NB4 (cell line): ENCODE results near the gene GPC3.

ENCODE experiments used
- DNase-seq: peaks from one replicate; pipeline ENCODE4 v3.0.0; 2010; ENCODE audit warnings: low read depth
- H3K4me3 ChIP-seq: one replicate; pipeline ENCODE4 v1.5.1; 2011; ENCODE audit warnings: mild to moderate bottlenecking, low read depth, low read length, moderate library complexity
- MYC ChIP-seq: IDR thresholded peaks from 2 replicates; pipeline ENCODE4 v1.6.1; 2011; ENCODE audit warnings: low read depth, low read length
- POLR2A ChIP-seq: IDR thresholded peaks from 2 replicates; pipeline ENCODE4 v1.6.1; 2011; ENCODE audit warnings: mild to moderate bottlenecking; ENCODE audit not compliant: insufficient read length; ENCODE audit errors: extremely low read depth
- TF ChIP-seq, protein P1 (sequence below): IDR thresholded peaks from one replicate; pipeline ENCODE4 v1.5.1; 2012; ENCODE audit warnings: low read depth, low read length
- TF ChIP-seq, protein P2 (sequence below): IDR thresholded peaks from 2 replicates; pipeline ENCODE4 v1.6.1; 2011; ENCODE audit warnings: low read depth, low read length

Gene GPC3

DNA sequence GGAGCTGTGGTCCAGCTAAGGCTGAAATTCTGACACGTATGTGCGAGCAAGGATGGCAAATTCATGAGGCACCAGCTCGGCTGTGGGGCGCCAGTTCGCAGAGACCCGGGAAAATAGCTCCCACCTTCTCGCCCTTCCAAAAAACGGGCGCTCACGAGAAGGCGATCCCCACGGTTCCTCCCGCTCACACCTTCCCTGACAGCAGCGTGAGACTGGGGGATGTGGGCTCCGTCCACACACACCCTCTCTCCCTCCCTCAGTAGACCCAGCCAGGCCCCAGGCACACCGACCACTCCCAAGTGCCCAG lies 584 bp downstream of the GPC3 start:
- H3K4me3 ChIP-seq = no peak overlapping the region
- TF ChIP-seq POLR2A (no peak), MYC (no peak)
- TF ChIP-seq, protein P1, sequence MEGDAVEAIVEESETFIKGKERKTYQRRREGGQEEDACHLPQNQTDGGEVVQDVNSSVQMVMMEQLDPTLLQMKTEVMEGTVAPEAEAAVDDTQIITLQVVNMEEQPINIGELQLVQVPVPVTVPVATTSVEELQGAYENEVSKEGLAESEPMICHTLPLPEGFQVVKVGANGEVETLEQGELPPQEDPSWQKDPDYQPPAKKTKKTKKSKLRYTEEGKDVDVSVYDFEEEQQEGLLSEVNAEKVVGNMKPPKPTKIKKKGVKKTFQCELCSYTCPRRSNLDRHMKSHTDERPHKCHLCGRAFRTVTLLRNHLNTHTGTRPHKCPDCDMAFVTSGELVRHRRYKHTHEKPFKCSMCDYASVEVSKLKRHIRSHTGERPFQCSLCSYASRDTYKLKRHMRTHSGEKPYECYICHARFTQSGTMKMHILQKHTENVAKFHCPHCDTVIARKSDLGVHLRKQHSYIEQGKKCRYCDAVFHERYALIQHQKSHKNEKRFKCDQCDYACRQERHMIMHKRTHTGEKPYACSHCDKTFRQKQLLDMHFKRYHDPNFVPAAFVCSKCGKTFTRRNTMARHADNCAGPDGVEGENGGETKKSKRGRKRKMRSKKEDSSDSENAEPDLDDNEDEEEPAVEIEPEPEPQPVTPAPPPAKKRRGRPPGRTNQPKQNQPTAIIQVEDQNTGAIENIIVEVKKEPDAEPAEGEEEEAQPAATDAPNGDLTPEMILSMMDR = no peak
- TF ChIP-seq, protein P2, sequence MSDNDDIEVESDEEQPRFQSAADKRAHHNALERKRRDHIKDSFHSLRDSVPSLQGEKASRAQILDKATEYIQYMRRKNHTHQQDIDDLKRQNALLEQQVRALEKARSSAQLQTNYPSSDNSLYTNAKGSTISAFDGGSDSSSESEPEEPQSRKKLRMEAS = no peak
- DNase-seq = no peak

DNA sequence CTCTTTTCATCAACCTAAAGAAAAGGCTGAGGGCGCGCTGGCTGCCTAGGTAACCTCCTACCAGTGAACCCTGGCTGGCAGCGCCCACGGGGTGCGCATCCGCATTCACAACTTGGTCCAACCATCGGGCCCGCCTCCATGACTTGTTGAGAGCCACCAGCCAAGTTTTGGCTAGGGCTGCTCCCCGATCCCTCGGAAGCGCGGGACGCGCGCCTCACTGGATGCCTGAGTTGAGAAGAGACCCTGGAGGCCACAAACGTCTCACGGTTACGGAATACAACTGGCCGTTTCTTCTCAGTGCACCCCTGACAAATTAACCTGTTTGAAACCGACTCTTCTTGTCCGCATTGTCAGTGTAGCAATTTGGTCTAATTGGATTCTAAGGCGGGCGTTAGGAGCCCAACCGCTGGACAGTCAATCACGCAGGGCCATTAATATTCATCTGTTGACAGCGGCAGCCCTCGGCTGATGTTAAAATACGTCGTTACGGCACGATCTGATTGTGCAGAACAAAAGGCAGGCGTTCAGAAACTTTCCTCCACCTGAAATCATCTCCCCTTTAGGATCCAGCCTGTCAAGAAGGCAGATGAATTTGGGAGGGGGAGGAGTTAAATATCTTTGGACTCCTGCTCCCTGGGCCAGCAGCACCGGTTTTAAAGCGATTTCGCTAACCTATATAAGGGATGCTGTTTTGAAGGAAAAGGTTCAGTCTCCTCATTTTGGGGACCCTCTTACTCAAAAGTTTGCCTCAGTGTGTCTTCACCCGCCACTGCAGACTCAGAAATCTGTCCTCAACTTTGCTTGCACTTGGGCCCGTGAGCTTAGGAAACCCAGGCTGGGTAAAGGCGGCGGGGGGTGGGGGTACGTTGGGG lies 1.2 kb downstream of the GPC3 start:
- no peak for DNase-seq
- H3K4me3 ChIP-seq = no peak overlapping the region
- TF ChIP-seq, protein P1 = no peak
- TF ChIP-seq POLR2A (no peak), MYC (no peak)
- TF ChIP-seq, protein P2 = no peak

DNA sequence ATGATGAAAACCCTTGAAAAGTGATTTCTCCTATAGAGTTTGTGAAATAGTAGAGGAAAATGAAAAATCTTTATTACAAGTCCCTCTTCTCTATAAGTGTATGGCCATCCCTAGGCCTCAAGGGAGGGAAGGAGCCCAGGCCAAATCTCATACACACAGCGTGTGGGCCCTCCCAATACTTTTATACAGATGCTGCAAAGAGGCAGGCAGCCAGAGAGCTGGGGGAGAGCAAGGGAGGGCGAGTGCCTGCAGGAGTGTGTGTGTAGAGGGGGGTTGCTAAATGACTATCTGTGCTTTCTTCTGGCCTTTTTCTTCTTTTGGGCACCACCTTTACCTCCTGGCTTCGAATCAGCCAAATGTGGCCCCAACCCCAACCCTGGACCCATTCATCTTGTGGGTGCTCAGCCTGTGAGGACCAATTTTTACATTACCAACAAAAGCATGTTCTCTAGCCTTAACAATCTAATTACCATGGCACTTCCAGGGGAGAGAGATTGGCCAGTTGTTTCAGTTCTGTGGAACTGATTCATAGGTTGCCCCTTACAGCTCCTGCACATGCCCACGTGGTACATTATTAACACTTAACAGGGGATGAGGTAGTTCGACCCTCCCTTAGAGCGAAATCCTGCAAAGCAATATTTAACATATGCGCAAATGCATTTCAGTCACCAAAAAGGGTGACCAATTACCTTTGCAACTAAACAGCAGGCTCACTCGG lies 2.0 kb downstream of the GPC3 start:
- TF ChIP-seq POLR2A = no peak
- no peak for TF ChIP-seq MYC
- TF ChIP-seq, protein P1 = no peak
- TF ChIP-seq, protein P2 = no peak
- DNase-seq = no peak
- H3K4me3 ChIP-seq = no peak overlapping the region

DNA sequence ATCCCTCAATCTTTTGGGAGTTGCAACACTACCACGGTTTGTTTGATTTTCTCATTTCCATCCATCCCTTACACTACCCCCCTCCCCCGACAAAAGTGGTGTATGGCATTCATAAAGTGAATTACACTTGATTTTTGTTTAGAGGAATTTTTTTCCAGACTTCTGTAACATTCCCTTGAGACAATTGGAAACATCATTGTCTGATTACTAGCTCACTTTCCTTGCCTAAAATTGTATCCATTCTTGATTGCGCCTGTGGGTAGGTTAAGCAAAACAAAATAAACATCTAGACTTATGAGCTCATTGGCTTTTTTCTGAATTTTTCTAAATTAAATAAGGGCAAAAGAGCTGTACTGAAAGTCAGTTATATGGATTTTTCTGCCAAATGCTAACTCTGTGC lies 3.5 kb downstream of the GPC3 start:
- no peak for DNase-seq

DNA sequence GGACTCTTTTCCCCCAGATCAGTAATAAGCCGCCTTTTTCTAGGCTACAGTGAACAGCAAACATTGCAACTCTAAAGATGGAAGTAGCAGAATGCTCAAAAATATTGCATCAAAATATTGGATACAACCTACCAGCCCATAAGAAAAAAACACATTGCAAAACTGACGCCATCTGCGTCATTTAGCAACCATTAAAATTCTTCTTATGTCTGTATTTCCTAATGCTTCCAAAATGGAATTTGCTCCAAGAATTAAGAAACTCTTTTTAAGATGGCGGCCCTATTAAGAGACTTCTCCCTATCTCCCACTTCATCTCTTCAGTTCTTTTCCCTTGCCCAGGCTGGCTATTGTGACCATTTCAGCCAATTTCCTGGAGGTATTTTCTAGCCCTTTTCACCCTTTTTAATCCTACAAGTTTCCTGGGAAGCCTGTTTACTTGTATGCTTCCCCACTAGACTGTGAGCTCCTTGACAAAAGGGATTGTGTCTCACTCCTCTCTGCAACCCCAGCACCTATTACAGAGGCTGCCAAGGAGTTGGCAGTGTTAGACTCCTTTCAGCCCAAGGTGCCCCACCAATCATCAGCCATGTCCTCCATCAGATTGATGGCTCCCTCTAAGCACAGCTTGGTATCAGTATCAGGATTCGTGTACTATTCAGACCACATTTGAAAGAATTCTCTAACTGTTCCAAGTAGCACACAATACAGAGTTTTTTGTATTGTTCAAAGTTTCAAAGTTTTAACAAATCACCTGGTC lies 4.4 kb downstream of the GPC3 start:
- no peak for DNase-seq
- H3K4me3 ChIP-seq = no peak overlapping the region
- TF ChIP-seq, protein P1 = no peak
- no peak for TF ChIP-seq MYC
- TF ChIP-seq, protein P2 = no peak
- TF ChIP-seq POLR2A = no peak

More for the DNA sequence above, 3.5 kb downstream of the GPC3 start:
- TF ChIP-seq, protein P1 = no peak
- no peak overlapping the region for H3K4me3 ChIP-seq
